GM23248 (cell line): ENCODE measurements around the gene TTC23. TPM values are rescaled to one million over a fixed set of nuclear protein-coding genes. Genes with fewer than 3 reads are reported as not detected.

Experiments
- DNase-seq: peaks from one replicate; pipeline ENCODE4 v3.0.0-alpha.2; 2015
- H2AFZ ChIP-seq: fragments of 200-600 bp; sonication (generic); 2 replicates; pipeline ENCODE4 v1.6.1; 2016; ENCODE audit warnings: antibody characterized with exemption
- H3F3A ChIP-seq: fragments of 200-600 bp; sonication (generic); 2 replicates; pipeline ENCODE4 v1.6.1; 2016; ENCODE audit warnings: mild to moderate bottlenecking, antibody characterized with exemption, mixed run types; ENCODE audit not compliant: insufficient read depth
- H3K27ac ChIP-seq: fragments of 200-600 bp; sonication (generic); 2 replicates; pipeline ENCODE4 v1.5.1; 2016; ENCODE audit warnings: mild to moderate bottlenecking
- H3K27me3 ChIP-seq: fragments of 200-600 bp; sonication (generic); replicated peaks from 2 replicates; pipeline ENCODE4 v1.6.1; 2016; ENCODE audit warnings: mild to moderate bottlenecking; ENCODE audit not compliant: insufficient read depth
- H3K36me3 ChIP-seq: fragments of 200-600 bp; sonication (generic); 2 replicates; pipeline ENCODE4 v1.6.1; 2016; ENCODE audit warnings: low read depth, mild to moderate bottlenecking
- H3K4me1 ChIP-seq: fragments of 200-600 bp; sonication (generic); 2 replicates; pipeline ENCODE4 v1.6.1; 2016; ENCODE audit warnings: mild to moderate bottlenecking; ENCODE audit not compliant: insufficient read depth
- H3K4me2 ChIP-seq: fragments of 200-600 bp; sonication (generic); one replicate; pipeline ENCODE4 v1.6.1; 2016; ENCODE audit warnings: mild to moderate bottlenecking; ENCODE audit not compliant: unreplicated experiment
- H3K4me3 ChIP-seq: fragments of 200-600 bp; sonication (generic); 2 replicates; pipeline ENCODE4 v1.5.1; 2016; ENCODE audit warnings: mild to moderate bottlenecking
- H3K79me2 ChIP-seq: fragments of 200-600 bp; sonication (generic); 2 replicates; pipeline ENCODE4 v1.6.1; 2016; ENCODE audit warnings: mild to moderate bottlenecking; ENCODE audit not compliant: insufficient read depth
- H3K9ac ChIP-seq: fragments of 200-600 bp; sonication (generic); 2 replicates; pipeline ENCODE4 v1.6.1; 2016; ENCODE audit warnings: mild to moderate bottlenecking
- H3K9me2 ChIP-seq: fragments of 200-600 bp; sonication (generic); 2 replicates; pipeline ENCODE4 v1.6.1; 2016; ENCODE audit warnings: mixed run types, mild to moderate bottlenecking, moderate library complexity; ENCODE audit not compliant: insufficient read depth
- H3K9me3 ChIP-seq: fragments of 200-600 bp; sonication (generic); one replicate; pipeline ENCODE4 v1.6.1; 2017; ENCODE audit warnings: low read depth
- H4K20me1 ChIP-seq: fragments of 200-600 bp; sonication (generic); 2 replicates; pipeline ENCODE4 v1.6.0; 2016; ENCODE audit not compliant: insufficient read depth
- EZH2 ChIP-seq: fragments of 200-600 bp; sonication (generic); IDR thresholded peaks from 2 replicates; pipeline ENCODE4 v1.6.1; 2018; ENCODE audit warnings: antibody characterized with exemption, mild to moderate bottlenecking; ENCODE audit not compliant: insufficient read depth, poor library complexity, severe bottlenecking
- EZH2phosphoT487 ChIP-seq: fragments of 200-600 bp; sonication (generic); IDR thresholded peaks from 2 replicates; pipeline ENCODE4 v1.6.1; 2018; ENCODE audit warnings: antibody characterized with exemption, moderate library complexity, mild to moderate bottlenecking, low read depth; ENCODE audit not compliant: insufficient read depth
- WGBS, 2 experiments: methylation state at CpG; one replicate each; pipeline ENCODE4 v1.1.6; 2015 to 2017; ENCODE audit warnings: low lambda C conversion rate in 2 of 2, low coverage in 1 of 2; ENCODE audit errors: missing lambda C conversion rate in 2 of 2; 5-methylcytosine and 5-hydroxymethylcytosine counted together
- in situ Hi-C: fragments of 300-500 bp; cut with MboI; formaldehyde crosslinking; loops from 2 replicates; pipeline ENCODE4 v1.15.0; 2020
- polyA plus RNA-seq: library from polyadenylated mRNA; unstranded; fragments of >200 nt; fragmentation: Nextera tagmentation; extraction: Ambion mirVana; gene quantifications from 2 replicates; pipeline ENCODE4 v1.2.1, GENCODE V29; 2016
- total RNA-seq: library from RNA; depleted of rRNA; stranded (reverse); fragments of >200 nt; shearing (Covaris generic); gene quantifications from 2 replicates; pipeline ENCODE4 v1.2.3, GENCODE V29; 2014

Gene TTC23
- total and polyA plus RNA-seq, 2 experiments from 2014 or later = 10.8 to 18.6 TPM

DNA sequence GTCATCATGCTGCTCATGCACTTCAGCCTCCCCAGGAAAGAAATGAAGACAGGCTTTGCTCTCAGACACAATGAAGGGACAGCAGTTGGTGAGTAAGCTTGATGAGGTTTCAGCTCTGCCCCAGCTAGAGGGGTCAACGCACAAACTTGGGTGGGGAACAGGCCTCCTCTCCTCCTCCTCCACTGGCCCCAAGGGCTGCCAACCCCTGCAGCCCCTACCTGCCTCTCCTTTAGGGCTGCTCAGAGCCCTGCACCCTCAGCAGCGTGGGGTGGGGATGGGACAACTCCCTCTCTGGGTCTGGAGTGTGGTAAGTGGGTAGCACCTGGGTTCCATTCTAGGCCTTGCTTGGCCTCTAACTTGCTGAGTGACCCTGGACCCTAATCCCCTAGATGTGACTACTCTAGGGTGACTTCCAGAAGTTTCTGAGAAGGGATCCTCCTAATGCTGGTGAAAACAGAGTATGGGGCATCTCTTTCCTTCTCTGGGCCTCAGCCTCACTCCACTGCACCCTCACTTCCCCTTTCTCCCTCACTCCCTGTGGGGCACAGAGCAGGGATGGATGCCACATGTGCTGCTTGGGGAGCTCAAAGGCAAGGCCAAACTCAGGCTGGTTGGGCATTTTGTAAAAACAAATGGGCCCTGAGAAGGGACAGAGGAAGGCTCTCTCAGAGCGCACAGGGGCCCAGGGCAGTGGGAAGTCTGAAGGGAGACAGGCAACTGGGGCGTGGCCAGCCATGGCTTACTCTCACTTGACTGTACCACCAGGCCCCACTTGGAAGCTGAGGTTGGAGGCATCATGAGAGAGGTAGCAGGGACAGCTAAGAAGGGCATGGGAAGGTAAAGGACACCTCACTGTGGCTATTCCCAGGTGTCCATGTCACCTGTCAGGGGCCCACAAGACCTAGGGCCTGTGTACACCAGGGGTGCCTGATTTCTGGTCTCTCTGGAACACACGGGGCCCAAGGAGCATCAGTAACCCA lies 80.5 kb downstream of the TTC23 start:
- H3K36me3 ChIP-seq = peaks cover 4% of the 10 kb centered on the region; the same call in 1 of the 2 replicates
- TF ChIP-seq EZH2 = no peak
- TF ChIP-seq EZH2phosphoT487 = no peak
- peaks cover 16% of the 10 kb centered on the region for H3K4me1 ChIP-seq
- no peaks in the 10 kb centered on the region for H3K9me3 ChIP-seq
- peak overlapping the region; percentile 66 for H3K27ac ChIP-seq
- H2AFZ ChIP-seq = no peak overlapping the region
- in situ Hi-C loops = no loop called here
- no peak overlapping the region for H3K4me3 ChIP-seq
- 91 to 97% methylated on average over 5 of the region's 5 CpGs for WGBS, 2 experiments
- H3K79me2 ChIP-seq = no peaks in the 10 kb centered on the region
- H3K4me2 ChIP-seq = no peak overlapping the region
- no peaks in the 10 kb centered on the region for H4K20me1 ChIP-seq
- DNase-seq = no peak
- H3K9ac ChIP-seq = peak overlapping the region; percentile 37; the same call in 1 of the 2 replicates
- peaks cover 23% of the 10 kb centered on the region for H3F3A ChIP-seq
- H3K9me2 ChIP-seq = no peaks in the 10 kb centered on the region
- no peaks in the 10 kb centered on the region for H3K27me3 ChIP-seq

DNA sequence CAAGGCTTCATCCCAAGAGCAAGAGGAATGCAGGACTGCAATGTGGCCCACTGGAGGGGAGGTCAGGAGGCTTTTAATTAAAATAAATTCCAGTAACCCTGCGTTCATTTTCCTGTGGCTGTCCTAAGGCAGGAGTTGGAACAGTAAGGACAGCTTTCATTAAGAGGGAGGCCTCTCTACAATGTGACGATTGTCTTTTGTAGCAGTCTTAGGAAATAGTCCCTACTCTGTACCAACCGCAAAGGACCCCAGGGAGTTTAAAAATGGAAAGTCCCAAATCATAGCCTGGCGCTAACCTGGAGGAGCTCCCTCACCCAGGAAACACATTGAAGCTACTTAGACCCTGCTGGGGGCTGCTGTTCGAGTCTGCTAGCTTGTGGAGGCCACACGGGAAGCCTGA lies 81.7 kb downstream of the TTC23 start:
- Histone ChIP-seq H3K4me3 (no peak overlapping the region), H3K4me2 (no peak overlapping the region), H3F3A (peaks cover 23% of the 10 kb centered on the region), H3K9me2 (no peaks in the 10 kb centered on the region), H3K4me1 (peaks cover 16% of the 10 kb centered on the region), H3K9ac (no peak overlapping the region), H3K27ac (no peak overlapping the region), H4K20me1 (no peaks in the 10 kb centered on the region), H2AFZ (no peak overlapping the region), H3K36me3 (peaks cover 4% of the 10 kb centered on the region; the same call in 1 of the 2 replicates), H3K9me3 (no peaks in the 10 kb centered on the region), H3K79me2 (no peaks in the 10 kb centered on the region), H3K27me3 (no peaks in the 10 kb centered on the region)
- WGBS, 2 experiments = 95% methylated on average over 6 of the region's 6 CpGs
- in situ Hi-C loops = no loop called here
- TF ChIP-seq EZH2 (no peak), EZH2phosphoT487 (no peak)
- no peak for DNase-seq

DNA sequence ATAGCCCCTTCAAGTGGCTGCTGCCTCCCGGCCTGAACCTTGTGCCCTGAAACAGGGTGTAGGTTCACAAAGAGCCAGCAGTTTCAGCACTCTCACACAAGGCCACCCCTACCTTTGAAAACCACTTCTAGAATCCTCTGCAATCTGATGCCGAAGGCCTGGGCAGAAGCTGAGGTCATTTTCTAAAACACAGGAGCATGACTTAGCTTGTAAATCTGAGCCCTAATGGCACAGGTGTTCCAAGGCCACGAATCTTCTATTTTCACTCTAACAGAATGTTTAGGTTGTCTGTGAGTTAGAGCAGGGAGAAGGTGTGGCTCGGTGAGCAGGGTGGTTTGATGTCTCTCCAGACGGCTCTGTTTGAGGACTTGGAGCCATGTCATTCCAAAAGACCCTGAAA lies 82.2 kb downstream of the TTC23 start:
- Histone ChIP-seq H3K27me3 (no peaks in the 10 kb centered on the region), H3F3A (peaks cover 23% of the 10 kb centered on the region), H3K27ac (no peak overlapping the region), H3K79me2 (no peaks in the 10 kb centered on the region), H3K36me3 (peaks cover 4% of the 10 kb centered on the region; the same call in 1 of the 2 replicates), H4K20me1 (no peaks in the 10 kb centered on the region), H3K4me2 (no peak overlapping the region), H2AFZ (no peak overlapping the region), H3K9me3 (no peaks in the 10 kb centered on the region), H3K9me2 (no peaks in the 10 kb centered on the region), H3K9ac (no peak overlapping the region), H3K4me1 (peaks cover 16% of the 10 kb centered on the region), H3K4me3 (no peak overlapping the region)
- DNase-seq = no peak
- in situ Hi-C loops = no loop called here
- TF ChIP-seq EZH2 (no peak), EZH2phosphoT487 (no peak)
- WGBS, 2 experiments = 88 to 92% methylated on average over 5 of the region's 5 CpGs

DNA sequence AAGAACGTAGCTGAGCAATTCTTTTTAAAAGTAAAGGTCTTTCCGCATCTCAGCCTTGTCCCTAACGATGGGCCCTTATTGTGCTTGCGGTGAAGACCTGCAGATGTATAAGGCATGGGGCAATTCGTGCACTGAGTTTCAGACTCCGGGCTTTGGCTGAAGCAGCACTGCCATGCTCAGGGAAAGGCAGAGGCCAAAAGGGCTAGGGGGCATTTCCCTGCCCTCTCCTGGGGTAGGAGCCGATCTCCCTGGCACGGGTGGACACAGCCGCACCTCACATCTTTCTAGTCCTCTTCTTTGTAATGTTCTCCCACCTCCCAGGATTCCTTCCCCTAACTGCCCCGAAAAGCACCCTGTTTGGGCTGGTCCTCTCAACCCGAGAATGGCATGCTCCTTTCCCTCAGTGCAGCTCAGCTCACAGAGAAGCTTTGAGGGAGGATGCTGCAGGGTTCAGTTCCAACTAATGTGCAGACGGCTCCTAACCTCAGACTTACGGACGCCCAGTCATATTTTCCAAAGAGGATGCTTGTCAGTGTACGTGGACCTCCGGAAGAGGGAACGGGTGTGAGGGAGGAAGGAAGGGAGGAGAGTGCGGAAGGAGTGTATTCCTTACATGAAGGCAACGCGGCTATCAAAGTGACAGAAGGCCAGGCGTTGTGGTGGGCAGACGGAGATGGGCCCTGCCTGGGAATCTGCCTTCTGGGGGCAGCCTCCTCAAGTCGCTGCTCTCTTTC lies 83.3 kb downstream of the TTC23 start:
- no peaks in the 10 kb centered on the region for H3K27me3 ChIP-seq
- no peak overlapping the region for H2AFZ ChIP-seq
- H3K4me1 ChIP-seq = peaks cover 16% of the 10 kb centered on the region
- peaks cover 4% of the 10 kb centered on the region; the same call in 1 of the 2 replicates for H3K36me3 ChIP-seq
- H3K79me2 ChIP-seq = no peaks in the 10 kb centered on the region
- TF ChIP-seq EZH2 (no peak), EZH2phosphoT487 (no peak)
- H3K9me3 ChIP-seq = no peaks in the 10 kb centered on the region
- no peak overlapping the region for H3K9ac ChIP-seq
- no peak for DNase-seq
- H3K4me3 ChIP-seq = no peak overlapping the region
- H3K27ac ChIP-seq = no peak overlapping the region
- H3K9me2 ChIP-seq = no peaks in the 10 kb centered on the region
- in situ Hi-C loops = no loop called here
- H3F3A ChIP-seq = peaks cover 23% of the 10 kb centered on the region
- WGBS, 2 experiments = 92 to 94% methylated on average over 23 of the region's 23 CpGs
- no peaks in the 10 kb centered on the region for H4K20me1 ChIP-seq
- H3K4me2 ChIP-seq = no peak overlapping the region
